Middle frontal gyrus (tissue), 1 donor: ENCODE results near the gene COL4A3.
A peak's percentile ranks its signal among the peaks of the same experiment; 100 is the strongest.

ENCODE experiments used
- DNase-seq: peaks from one replicate; pipeline ENCODE4 v3.0.0-alpha.2; 2015; ENCODE audit warnings: low spot score; ENCODE audit errors: extremely low spot score

Gene COL4A3

DNA sequence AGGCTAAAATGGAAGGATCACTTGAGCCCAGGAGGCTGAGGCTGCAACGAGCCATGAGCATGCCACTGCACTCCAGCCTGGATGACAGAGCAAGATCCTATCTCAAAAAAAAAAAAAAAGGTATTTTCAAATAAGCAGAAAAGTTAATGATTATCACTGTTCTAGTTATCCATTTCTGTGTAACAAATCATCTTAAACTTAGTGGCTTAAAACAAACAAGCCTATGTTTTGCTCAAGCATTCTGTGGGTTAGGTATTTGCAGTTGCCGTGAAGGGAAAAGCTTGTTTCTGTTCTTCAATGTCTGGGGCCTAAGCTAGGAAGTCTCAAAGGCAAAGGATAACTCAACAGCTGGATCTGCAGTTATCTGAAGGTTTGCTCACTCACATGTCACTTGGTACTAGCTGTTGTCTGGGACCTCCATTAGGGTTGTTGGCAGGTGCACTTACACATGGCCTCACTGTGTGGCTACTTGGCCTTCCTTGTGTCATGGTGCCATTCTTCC is 174.7 kb downstream of the COL4A3 start:
- DNase-seq: no peak

DNA sequence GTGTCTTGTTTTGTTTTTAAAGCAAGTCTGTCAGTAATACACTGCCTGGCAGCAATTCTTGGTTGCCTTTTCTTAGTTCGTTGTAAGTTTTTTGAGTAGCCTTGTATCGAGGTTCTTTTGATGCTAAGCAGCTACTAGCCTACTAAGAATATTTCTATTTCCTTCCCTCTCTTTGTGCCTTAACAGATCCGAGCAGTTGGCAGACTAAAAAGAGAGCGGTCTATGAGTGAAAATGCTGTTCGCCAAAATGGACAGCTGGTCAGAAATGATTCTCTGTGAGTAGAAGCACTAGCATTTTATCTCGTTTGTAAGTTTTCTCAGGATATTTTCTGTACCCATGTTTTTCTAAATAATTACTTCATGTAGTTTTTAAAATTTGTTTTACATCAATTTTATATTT is 175.7 kb downstream of the COL4A3 start:
- DNase-seq: peak; percentile 52

DNA sequence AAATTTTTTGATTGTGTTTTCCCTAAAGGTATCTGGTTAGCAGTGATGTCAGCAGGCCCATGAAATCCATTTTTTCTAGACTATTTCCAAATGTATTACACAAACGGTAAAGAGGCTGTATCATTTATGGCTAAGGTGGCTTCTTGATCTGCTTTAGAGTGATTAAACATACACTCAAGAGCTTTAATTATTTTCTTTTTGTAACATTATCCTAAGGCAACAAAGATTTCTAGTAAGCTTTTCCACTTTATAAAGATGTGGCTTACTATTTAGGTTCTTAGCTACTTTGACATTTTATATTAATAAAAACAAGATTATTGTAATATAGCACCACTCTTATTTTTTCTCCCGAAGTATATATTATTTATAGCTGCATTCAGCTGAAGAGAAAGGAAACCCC is 177.1 kb downstream of the COL4A3 start:
- no peak for DNase-seq

DNA sequence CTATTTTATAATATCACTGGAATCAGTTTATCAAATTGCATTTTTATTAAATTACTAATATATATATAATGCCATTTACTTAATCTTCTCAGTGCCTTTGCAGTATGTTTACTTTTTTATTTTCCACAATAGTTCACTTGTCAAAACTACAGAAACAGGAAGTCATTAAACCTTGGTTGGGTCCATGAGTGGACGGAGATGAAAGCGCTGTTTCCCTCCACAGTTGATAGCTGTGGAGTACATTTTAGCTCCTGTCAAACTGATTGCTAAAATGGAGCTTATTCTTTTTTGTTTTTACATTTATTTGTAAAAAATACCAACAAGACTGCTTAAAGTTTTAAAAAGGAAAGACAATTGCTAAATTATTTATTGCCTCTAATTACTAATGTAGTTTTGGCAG is 179.8 kb downstream of the COL4A3 start:
- DNase-seq: no peak

DNA sequence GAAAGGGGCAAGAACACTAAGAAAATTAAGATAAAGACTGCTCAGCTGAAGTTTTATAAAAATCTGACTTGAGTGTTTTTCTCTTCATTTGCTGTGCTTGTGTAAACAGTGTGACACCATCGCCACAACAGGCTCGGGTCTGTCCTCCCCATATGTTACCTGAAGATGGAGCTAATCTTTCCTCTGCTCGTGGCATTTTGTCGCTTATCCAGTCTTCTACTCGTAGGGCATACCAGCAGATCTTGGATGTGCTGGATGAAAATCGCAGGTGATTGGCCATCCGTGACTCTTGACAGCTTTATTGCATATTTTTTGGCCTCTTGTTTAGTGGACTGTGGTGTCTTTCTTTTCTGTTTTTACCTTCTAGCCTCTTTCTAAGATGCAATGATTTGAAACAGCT is 182.7 kb downstream of the COL4A3 start:
- no peak for DNase-seq

DNA sequence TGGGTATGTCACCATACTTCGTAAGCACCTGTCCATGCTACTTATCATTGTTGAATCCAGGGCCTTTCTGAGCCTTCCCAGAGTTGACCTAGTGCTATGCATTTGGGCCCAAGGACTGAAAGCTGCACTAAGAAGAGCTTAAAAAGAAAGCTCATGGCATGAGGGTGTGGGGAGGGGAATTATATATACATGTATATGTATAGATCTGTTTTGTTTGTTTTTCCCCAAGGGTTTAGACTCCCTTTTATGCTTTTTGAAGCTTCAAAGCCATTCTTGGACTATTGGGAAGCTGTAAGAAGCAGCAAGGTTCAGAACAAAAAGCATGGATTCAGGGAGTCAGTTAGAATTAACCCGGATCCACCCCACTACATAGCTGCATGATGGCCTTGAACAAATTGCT is 183.9 kb downstream of the COL4A3 start:
- no peak for DNase-seq

DNA sequence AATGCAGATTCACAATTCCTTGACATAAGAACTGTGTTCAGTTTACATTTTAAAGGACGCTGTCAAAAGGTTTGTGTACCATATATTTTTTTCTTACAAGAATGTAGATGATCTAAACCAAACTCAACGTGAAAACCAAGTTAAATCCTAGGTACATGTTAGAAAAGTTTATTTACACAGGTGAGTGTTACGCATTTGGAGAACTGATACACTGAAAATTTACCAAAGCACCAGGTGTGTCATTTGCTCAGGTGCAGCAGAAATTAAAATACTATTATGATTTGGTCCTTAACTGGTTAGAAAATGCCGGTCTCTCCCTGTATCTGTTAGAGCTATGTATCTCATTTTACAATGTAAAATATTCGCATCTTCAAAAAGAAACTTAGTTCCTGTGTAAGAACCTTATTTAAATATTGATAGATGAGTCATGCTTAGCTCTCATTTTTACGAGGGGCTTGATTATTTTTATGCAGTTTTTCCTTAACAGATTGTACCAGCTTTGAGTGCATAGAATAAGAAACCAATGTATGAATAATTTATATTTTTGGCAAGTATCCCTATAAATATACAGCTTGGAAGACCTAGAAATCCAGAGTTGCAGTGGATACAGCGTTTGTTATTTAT is 185.7 kb downstream of the COL4A3 start:
- no peak for DNase-seq

DNA sequence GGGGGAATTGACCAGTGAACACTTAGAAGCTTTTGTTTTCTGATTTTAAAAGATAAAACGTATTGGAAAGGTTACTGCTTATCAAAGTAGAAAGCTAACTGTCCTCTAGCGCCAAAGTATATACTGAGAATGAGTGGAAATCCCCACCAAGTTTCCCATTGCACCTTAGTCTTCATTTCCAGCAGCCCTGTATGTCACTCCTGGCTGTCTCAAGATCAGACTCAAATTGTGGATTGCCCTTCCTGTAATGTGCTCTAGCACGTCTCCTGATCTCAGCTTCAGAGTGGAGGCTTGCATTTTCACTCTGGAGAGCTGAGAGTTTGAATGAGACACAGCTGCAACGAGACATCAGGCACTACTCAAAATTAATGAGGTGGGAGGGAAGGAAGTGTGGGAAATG is 187.2 kb downstream of the COL4A3 start:
- DNase-seq: no peak

DNA sequence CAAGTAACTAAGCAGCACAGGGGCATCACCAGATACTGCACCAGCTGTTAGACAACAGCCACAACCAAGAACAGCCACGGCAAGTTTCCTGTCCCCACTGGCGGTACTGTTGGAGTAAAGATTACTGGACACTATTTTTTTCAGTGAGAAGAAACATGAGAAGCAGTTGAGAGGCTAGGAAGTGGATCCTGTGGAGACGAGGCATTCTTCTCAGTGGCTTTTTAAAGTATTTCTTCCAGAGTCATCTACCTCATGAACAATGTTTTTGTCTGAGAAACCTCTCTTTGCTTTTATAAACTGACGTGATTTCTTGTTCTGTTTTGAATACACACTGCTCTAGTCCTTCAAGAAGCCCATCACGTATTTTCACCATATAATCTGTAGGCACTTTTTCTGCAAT is 195.9 kb downstream of the COL4A3 start:
- DNase-seq: no peak

DNA sequence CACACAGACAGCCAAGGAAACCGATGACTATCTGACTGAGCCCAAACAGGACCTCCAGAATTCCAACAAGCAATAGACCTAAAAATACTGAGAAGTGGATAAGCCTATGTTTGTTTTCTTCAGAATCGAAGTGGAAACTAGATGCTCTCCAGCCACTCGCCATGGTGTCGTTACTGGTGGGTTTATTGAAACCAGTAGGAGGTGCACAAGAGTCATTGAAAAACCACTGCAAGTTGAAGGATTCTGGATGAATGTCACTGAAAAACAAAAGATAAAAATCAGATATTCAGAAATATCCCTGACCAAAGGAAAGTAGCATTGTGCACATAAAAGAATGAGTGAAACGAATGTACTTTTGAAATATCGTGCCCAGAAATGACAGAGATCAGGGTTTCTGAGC is 199.3 kb downstream of the COL4A3 start:
- no peak for DNase-seq
